H1 (cell line): ENCODE data around the gene FAM83B. TPM values are rescaled to one million over a fixed set of nuclear protein-coding genes. Genes with fewer than 3 reads are reported as not detected.

Experiments
- CTCF ChIA-PET: fragments of 300-600 bp; sonication (Branson Sonifier 250); formaldehyde crosslinking; loops from one replicate; lab custom pipeline; 2021; ENCODE audit not compliant: partially characterized antibody; lab: Charles Lee
- POLR2A ChIA-PET: fragments of 300-600 bp; sonication (Branson Sonifier 250); formaldehyde crosslinking; loops from one replicate; lab custom pipeline; 2021; ENCODE audit warnings: inconsistent platforms; ENCODE audit not compliant: partially characterized antibody; lab: Charles Lee
- DNase-seq, 2 experiments: peaks; one replicate each; pipeline versions ENCODE4 v3.0.0 to v3.0.0-alpha.2; 2010 to 2022; ENCODE audit warnings: low spot score in 2 of 2, low read depth in 1 of 2, mixed read lengths in 1 of 2
- FAIRE-seq: peaks from 2 replicates; lab custom pipeline; 2011; peaks lifted over from hg19 to GRCh38; lab: Jason Lieb, UNC
- H2AFZ ChIP-seq: 2 replicates; pipeline ENCODE4 v1.8.1; 2012; ENCODE audit warnings: low read length, inconsistent platforms
- H2AK5ac ChIP-seq: 2 replicates; pipeline ENCODE4 v1.6.1; 2013; ENCODE audit warnings: low read depth, low read length
- H2BK120ac ChIP-seq: replicated peaks from 2 replicates; pipeline ENCODE3; 2013; ENCODE audit warnings: low read depth, low read length, inconsistent platforms
- H2BK12ac ChIP-seq: 2 replicates; pipeline ENCODE4 v1.6.1; 2013; ENCODE audit warnings: low read depth, low read length
- H2BK15ac ChIP-seq: 2 replicates; pipeline ENCODE4 v1.6.1; 2013; ENCODE audit warnings: low read length
- H2BK20ac ChIP-seq: 2 replicates; pipeline ENCODE4 v1.6.1; 2013; ENCODE audit warnings: low read length
- H2BK5ac ChIP-seq: 2 replicates; pipeline ENCODE4 v1.6.1; 2013; ENCODE audit warnings: low read depth, low read length
- H3K14ac ChIP-seq: 2 replicates; pipeline ENCODE4 v1.6.1; 2013; ENCODE audit warnings: inconsistent platforms; ENCODE audit not compliant: insufficient read length
- H3K18ac ChIP-seq: 2 replicates; pipeline ENCODE4 v1.6.1; 2013; ENCODE audit warnings: low read length; ENCODE audit errors: extremely low read depth
- H3K23ac ChIP-seq: 2 replicates; pipeline ENCODE4 v1.6.1; 2013; ENCODE audit warnings: inconsistent platforms; ENCODE audit not compliant: insufficient read length
- H3K23me2 ChIP-seq: 2 replicates; pipeline ENCODE4 v1.6.1; 2013; ENCODE audit warnings: low read depth, low read length
- H3K27ac ChIP-seq: 2 replicates; pipeline ENCODE4 v1.6.1; 2011; ENCODE audit warnings: low read depth, low read length, inconsistent platforms
- H3K27me3 ChIP-seq, 4 experiments: replicated peaks in 1 of 4; 1 replicate in 1 of 4; 2 replicates in 3 of 4; pipeline versions ENCODE4 v1.6.1 to v1.8.1; 2011 to 2013; ENCODE audit warnings: low read length in 3 of 4, mild to moderate bottlenecking in 3 of 4, inconsistent platforms in 2 of 4, mixed read lengths in 2 of 4, moderate library complexity in 1 of 4; ENCODE audit not compliant: control insufficient read depth in 3 of 4, insufficient read depth in 3 of 4; ENCODE audit errors: extremely low read depth in 1 of 4
- H3K36me3 ChIP-seq, 4 experiments: 2 replicates each; pipeline versions ENCODE4 v1.6.1 to v1.8.1; 2011 to 2013; ENCODE audit warnings: mild to moderate bottlenecking in 4 of 4, low read length in 3 of 4, moderate library complexity in 2 of 4, control low read depth in 1 of 4, inconsistent platforms in 1 of 4; ENCODE audit not compliant: insufficient read depth in 4 of 4, control insufficient read depth in 2 of 4
- H3K4ac ChIP-seq: replicated peaks from 2 replicates; pipeline ENCODE3; 2013; ENCODE audit warnings: low read length, low read depth, mixed read lengths, inconsistent platforms; ENCODE audit not compliant: insufficient read length
- H3K4me1 ChIP-seq, 4 experiments: replicated peaks in 1 of 4; 1 replicate in 1 of 4; 2 replicates in 3 of 4; pipeline versions ENCODE4 v1.6.1 to v1.8.1; 2011 to 2013; ENCODE audit warnings: low read length in 3 of 4, inconsistent platforms in 2 of 4, mixed read lengths in 1 of 4; ENCODE audit not compliant: insufficient read depth in 4 of 4, control insufficient read depth in 3 of 4
- H3K4me2 ChIP-seq, 2 experiments: 2 replicates each; pipeline versions ENCODE4 v1.6.1 to v1.8.1; 2011 to 2013; ENCODE audit warnings: low read depth in 2 of 2, low read length in 2 of 2, control low read depth in 1 of 2, inconsistent platforms in 1 of 2, mild to moderate bottlenecking in 1 of 2; ENCODE audit not compliant: insufficient read depth in 1 of 2
- H3K4me3 ChIP-seq, 4 experiments: fragments of 200-600, 300-600 bp in 1 of 4; sonication (generic), shearing (Covaris generic), sonication (Bioruptor Twin) in 1 of 4; 2 replicates each; pipeline versions ENCODE4 v1.5.1 to v1.8.1; 2011 to 2016; ENCODE audit warnings: low read length in 4 of 4, low read depth in 3 of 4, control low read depth in 2 of 4, inconsistent platforms in 2 of 4, mild to moderate bottlenecking in 2 of 4, mixed read lengths in 1 of 4, moderate library complexity in 1 of 4; ENCODE audit not compliant: insufficient read depth in 2 of 4; ENCODE audit errors: extremely low read depth in 1 of 4
- H3K56ac ChIP-seq: replicated peaks from 2 replicates; pipeline ENCODE3; 2013; ENCODE audit warnings: low read depth, mild to moderate bottlenecking, mixed read lengths, low read length, inconsistent platforms; ENCODE audit not compliant: insufficient read length
- H3K79me1 ChIP-seq: 2 replicates; pipeline ENCODE4 v1.6.1; 2013; ENCODE audit warnings: low read depth, low read length, control low read depth
- H3K79me2 ChIP-seq, 2 experiments: 2 replicates each; pipeline versions ENCODE4 v1.6.1 to v1.8.1; 2012 to 2013; ENCODE audit warnings: low read length in 2 of 2, mild to moderate bottlenecking in 2 of 2, inconsistent platforms in 1 of 2; ENCODE audit not compliant: insufficient read depth in 2 of 2, control insufficient read depth in 1 of 2
- H3K9ac ChIP-seq, 4 experiments: replicated peaks in 1 of 4; 1 replicate in 1 of 4; 2 replicates in 3 of 4; pipeline versions ENCODE4 v1.6.1 to v1.8.1; 2011 to 2013; ENCODE audit warnings: low read depth in 3 of 4, low read length in 3 of 4, control low read depth in 2 of 4, mild to moderate bottlenecking in 2 of 4, moderate library complexity in 2 of 4, inconsistent platforms in 1 of 4; ENCODE audit errors: extremely low read depth in 1 of 4
- H3K9me3 ChIP-seq, 2 experiments: 2 replicates each; pipeline versions ENCODE4 v1.6.1 to v1.8.1; 2012 to 2013; ENCODE audit warnings: mild to moderate bottlenecking in 2 of 2, moderate library complexity in 2 of 2, control low read depth in 1 of 2, inconsistent platforms in 1 of 2, low read depth in 1 of 2, low read length in 1 of 2, mixed read lengths in 1 of 2; ENCODE audit not compliant: insufficient read depth in 2 of 2
- H4K20me1 ChIP-seq, 2 experiments: replicated peaks in 1 of 2; 2 replicates each; pipeline versions ENCODE3 to v1.8.1; 2011 to 2013; ENCODE audit warnings: inconsistent platforms in 2 of 2, low read length in 2 of 2, mild to moderate bottlenecking in 1 of 2; ENCODE audit not compliant: insufficient read depth in 2 of 2, control insufficient read depth in 1 of 2
- H4K5ac ChIP-seq: 2 replicates; pipeline ENCODE4 v1.6.1; 2013; ENCODE audit warnings: low read length, low read depth, mixed read lengths, inconsistent platforms; ENCODE audit not compliant: insufficient read length
- H4K8ac ChIP-seq: 2 replicates; pipeline ENCODE4 v1.8.0; 2013; ENCODE audit warnings: mild to moderate bottlenecking, moderate library complexity, low read length, inconsistent platforms; ENCODE audit not compliant: insufficient read depth; ENCODE audit errors: extremely low read depth
- H4K91ac ChIP-seq: replicated peaks from 2 replicates; pipeline ENCODE3; 2013; ENCODE audit warnings: low read length, mixed read lengths, inconsistent platforms; ENCODE audit not compliant: insufficient read length
- BACH1 ChIP-seq: IDR thresholded peaks from 2 replicates; pipeline ENCODE4 v1.6.1; 2012; ENCODE audit warnings: low read length, improper control_type of control experiment
- CHD2 ChIP-seq: IDR thresholded peaks from 2 replicates; pipeline ENCODE4 v1.6.1; 2012; ENCODE audit warnings: low read length, improper control_type of control experiment
- NRF1 ChIP-seq: IDR thresholded peaks from 2 replicates; pipeline ENCODE4 v1.6.1; 2011; ENCODE audit warnings: mild to moderate bottlenecking, low read depth, low read length, improper control_type of control experiment
- SIX5 ChIP-seq: IDR thresholded peaks from 2 replicates; pipeline ENCODE4 v1.6.1; 2011; ENCODE audit warnings: mild to moderate bottlenecking, low read depth, low read length
- WGBS, 2 experiments: shearing (Covaris generic) in 1 of 2; methylation state at CpG; one replicate each; pipeline versions ENCODE4 v1.1.6 to v1.1.7; 2013 to 2015; ENCODE audit warnings: low lambda C conversion rate in 2 of 2, mixed read lengths in 2 of 2, inconsistent platforms in 1 of 2, low coverage in 1 of 2, missing lambda C conversion rate in 1 of 2; ENCODE audit not compliant: insufficient replicate concordance in 2 of 2, insufficient coverage in 1 of 2, insufficient read length in 1 of 2; ENCODE audit errors: extremely low coverage in 1 of 2, missing lambda C conversion rate in 1 of 2; 5-methylcytosine and 5-hydroxymethylcytosine counted together
- polyA plus RNA-seq, 7 experiments: library from polyadenylated mRNA; depleted of rRNA in 3 of 7; stranded (reverse) in 5 of 7; unstranded in 2 of 7; fragments of >200 nt in 5 of 7; fragments of 200-250 nt in 2 of 7; gene quantifications; 1 replicate in 5 of 7; 2 replicates in 1 of 7; 4 replicates in 1 of 7; pipeline versions ENCODE4 v1.2.1 to v1.2.3, GENCODE V29; 2011 to 2013; ENCODE audit warnings: missing spikeins in 2 of 7, mixed read lengths in 2 of 7
- total RNA-seq: library from RNA; stranded (reverse); fragmentation: NEBNext Ultra II Directional; extraction: Animal tissue kit (Norgen Biotek cat#: 25700); gene quantifications from 2 replicates; pipeline ENCODE4 v1.2.1, GENCODE V29; 2021

Gene FAM83B
- total and polyA plus RNA-seq, 2 of the 8 experiments (the other 6 are each of a cell fraction or from before 2014, with no cell fraction given) = 0.71 to 5.7 TPM

- FAIRE-seq = no peak
- Histone ChIP-seq H3K27ac (no peak overlapping the region), H3K14ac (no peak overlapping the region), H3K27me3 (no peaks in the 10 kb centered on the region), H4K5ac (no peak overlapping the region), H4K8ac (no peak overlapping the region), H3K4ac (no peak overlapping the region), H4K91ac (no peak overlapping the region), H2AK5ac (no peak overlapping the region), H3K9me3 (peaks cover 4 to 6% of the 10 kb centered on the region in 2 experiments; a peak in 2 of 4 replicates), H4K20me1 (no peaks in the 10 kb centered on the region), H2BK12ac (no peak overlapping the region), H3K23me2 (no peaks in the 10 kb centered on the region), H2BK15ac (no peak overlapping the region), H2BK120ac (no peak overlapping the region), H3K4me2 (no peak overlapping the region), H3K79me1 (no peaks in the 10 kb centered on the region), H3K9ac (no peak overlapping the region), H3K4me1 (peaks cover 0 to 10% (median 6%) of the 10 kb centered on the region in 4 experiments; a peak in 4 of 7 replicates), H3K36me3 (no peaks in the 10 kb centered on the region), H3K23ac (no peak overlapping the region), H2AFZ (no peak overlapping the region), H3K4me3 (no peak overlapping the region), H2BK20ac (no peak overlapping the region), H2BK5ac (no peak overlapping the region), H3K79me2 (no peaks in the 10 kb centered on the region), H3K18ac (no peak overlapping the region), H3K56ac (no peak overlapping the region)
- TF ChIP-seq BACH1 (no peak), SIX5 (no peak), NRF1 (no peak), CHD2 (no peak)
- 90% methylated on average over 1 of the region's 1 CpG; no CpG with 5 or more reads in 1 of the 2 experiments for WGBS, 2 experiments
- DNase-seq = no peak
- POLR2A ChIA-PET = no interaction called here
- CTCF ChIA-PET = no interaction called here
Measured at GRCh38 chr6:54801669-54802068, 44.9 kb upstream of the FAM83B start.
